ENCODE results near the gene TRIM66.

TRIM66 gene

DNA sequence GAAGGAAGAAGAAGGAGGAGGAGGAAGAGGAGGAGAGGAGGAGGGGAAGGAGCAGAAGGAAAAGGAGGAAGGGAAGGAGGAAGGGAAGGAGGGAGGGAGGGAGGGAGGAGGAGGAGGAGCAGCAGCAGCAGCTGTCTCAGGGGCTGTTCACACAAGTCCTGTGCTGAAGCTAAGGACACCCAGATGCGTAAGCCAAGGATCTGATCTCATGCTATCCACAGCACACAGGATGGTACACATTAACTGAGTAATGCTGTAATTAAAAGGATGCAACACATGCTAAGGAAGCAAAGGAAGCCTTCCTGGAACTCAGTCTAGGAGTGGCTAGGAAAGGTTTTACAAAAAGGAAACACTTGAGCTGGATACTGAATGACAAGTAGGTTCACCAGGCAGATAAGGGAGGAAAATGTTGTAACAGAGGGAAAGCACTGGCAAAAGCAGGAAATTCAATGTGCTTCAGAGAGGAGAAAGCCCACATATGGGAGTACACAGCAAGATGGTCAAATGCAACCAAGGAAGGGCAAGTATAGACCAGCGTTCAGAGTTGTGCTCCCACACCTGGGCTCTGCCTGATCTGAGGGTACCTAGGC, 32.0 kb downstream of the TRIM66 start:
- DNase-seq: no peak

DNA sequence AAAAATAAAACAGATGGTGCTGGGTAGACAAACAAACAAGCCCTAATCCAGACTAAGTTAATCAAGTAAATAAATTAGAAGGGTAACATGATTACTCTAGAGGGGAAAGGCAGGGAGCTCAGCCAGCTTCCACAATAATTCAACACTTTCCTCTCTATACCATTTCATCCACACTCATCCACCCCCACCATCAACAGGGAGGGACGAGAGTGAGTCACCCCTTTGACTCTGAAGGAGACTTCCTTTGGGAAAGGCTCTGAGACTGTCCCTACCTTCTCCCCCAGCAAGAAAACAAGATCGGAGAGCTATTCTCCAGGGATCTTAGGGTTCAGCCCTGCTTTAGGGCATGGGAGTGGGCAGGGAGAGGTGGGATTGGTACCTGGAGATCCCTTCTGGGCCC, 33.1 kb downstream of the TRIM66 start:
- DNase-seq: no peak

DNA sequence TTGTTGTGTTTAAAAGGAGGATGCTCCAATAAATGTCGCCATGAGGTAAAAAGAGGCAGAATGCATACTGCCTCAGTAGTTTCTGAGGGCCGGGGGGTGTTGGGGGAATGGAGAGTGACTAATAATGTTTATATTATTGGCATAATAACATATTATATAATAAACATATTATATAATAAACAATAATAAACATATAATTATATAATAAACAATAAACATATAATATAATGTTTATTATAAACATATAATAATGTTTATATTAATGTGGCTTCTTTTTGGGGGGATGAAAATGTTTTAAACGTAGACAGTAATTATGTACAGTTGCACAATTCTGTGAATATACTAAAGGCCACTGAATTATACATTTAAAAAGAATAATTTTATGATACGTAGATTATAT, 35.6 kb downstream of the TRIM66 start:
- no peak for DNase-seq

DNA sequence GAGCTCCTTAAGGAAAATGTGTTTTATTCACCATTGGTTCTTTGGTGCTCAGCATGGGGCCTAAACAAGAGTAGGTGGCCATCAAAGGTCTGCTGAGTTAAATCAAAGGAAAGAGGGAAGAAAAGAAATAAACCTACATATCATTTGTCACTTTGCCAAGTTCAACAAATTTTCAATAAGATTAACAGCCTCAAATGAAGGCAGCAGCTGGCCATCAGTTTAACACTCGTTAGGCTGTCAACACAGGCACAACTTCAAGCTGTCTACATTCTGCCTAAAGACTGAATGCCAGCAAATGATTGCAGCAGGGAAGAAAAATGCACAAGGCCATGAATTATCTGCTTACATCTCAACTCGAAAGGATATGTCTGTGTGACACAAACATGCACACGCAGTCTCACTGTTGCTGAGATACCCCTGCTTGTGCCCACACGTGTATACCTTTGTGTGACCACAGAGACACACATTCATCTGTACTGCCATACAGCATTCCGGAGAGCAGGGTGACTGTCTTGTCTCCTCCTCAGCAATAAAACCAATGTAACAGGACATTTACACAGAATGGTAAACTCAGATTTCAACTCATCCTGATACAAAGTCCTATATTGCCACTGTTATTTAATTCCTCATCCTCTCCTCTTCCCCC, 40.1 kb downstream of the TRIM66 start:
- DNase-seq: no peak

DNA sequence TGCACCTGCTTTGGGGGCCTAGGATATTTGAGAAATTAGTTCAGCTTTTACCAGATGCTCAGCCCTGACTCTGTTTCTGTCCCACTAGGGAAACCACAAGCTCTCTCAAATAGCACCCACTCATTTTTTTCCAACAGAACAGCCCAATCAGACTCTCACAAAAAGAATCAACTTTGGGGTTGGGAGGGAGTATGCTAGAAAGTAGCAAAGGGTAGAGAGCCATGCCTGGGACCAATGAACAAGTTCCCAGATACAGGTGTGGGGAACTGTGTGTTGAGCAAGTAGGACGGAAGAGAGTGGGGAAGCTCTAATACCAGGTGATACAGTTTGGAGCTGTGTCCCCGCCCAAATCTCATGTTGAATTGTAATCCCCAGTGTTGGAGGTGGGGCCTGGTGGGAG, 41.1 kb downstream of the TRIM66 start:
- no peak for DNase-seq

DNA sequence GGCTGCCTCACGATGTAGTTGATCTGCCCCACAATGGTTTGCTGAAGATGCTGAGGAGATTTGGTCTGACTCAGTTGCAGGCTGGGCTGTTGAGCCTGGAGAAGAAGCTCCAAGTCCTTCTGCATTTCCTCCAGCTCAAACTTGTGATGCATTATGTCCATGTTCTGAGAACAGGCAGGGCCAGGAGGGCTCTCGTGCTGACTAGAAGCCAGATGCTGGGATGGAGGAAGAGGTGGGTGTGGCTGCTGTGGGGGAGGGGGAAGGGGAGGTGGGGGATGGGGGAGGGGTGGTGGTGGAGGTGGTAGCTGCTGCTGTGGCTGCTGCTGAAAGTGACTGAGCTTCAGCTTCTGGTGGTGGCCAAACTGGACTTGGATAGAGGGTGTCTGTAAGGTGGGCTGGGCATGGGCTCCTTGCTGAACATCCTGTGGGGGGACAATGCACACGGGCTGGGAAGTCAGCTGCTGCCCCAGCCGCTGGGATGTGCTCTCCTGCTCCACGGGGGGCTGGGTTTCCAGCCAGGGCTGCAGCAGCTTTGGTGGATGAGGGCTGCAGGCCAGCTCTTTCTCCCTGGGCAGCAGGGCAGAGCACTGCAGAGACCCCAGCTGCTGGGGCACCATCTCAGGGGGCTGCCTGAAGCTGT, 42.1 kb downstream of the TRIM66 start:
- DNase-seq: no peak

DNA sequence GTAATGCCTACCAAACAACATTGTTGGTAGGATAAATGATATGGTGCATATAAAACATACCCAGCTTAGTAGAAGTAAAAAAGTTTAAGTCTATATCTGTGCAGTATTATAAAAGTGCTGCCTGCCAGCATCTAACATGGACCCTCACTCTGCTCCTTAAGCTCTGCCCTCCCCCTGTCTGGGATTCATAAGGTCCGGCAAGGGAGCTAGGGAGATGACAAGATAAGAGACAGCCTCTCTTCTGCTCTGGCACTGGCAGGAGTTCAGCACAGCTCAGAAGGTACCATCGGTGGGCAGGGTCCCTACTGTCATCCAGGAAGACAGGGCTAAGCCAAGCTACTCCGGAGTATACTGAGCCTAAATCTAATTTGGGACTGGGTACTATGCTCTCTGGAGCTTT, 42.8 kb downstream of the TRIM66 start:
- DNase-seq: no peak

DNA sequence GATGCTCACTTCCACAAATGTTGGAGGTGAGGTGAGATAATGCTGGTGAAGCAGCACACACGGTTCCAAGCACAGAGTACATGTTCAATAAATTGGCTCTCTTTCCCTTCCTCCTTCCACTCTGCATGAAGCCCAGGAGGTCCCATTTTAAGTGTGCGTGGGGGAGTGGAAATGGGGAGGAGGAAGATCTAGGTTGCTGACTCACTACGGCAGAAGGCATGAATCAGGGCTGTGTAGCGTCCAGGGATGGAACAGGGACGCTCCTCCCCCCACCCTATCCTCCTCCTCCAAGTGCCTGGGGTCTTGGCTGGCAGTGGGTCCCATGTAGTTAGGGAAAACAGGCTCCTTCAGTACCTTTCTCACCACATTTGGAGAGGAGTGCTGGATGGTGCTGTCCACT, 44.2 kb downstream of the TRIM66 start:
- DNase-seq: no peak

DNA sequence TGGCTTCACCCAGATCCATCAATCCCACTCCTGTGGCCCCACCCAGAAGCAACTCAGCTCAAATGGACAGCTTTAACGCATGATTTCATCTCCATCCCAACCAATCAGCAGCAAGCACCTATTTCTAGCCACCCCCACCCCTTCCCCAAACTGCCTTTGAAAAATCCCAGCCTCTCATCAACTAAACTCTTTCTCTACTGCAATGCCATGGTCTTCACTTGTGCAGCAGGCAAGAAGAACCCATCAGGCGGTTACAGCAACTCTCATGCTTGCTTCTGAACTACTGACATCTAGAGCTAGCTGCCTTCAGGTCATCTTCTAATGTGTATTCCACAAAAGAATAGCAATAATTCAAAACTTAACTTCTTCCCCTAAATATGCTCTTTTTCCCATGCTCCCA, 46.3 kb downstream of the TRIM66 start:
- DNase-seq: no peak

DNA sequence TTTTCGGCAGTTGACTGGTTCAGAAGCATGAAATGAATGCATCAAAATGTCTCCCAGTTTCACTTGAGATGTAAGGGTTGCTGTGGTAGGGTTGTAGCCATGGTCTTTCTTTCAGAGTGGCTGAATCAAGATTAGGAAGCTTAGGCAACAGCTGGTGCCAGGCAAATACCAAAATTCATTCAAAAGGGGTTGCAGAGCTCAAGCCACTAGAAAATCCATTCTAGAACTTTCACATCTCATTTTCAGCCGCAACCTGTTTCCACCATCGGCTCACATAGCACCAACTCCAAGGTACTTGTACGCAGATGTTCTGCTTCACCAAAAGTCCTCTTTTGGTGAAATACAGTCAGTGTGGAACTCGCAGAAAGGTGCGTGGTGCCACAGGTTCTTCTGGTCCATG, 48.0 kb downstream of the TRIM66 start:
- no peak for DNase-seq

DNA sequence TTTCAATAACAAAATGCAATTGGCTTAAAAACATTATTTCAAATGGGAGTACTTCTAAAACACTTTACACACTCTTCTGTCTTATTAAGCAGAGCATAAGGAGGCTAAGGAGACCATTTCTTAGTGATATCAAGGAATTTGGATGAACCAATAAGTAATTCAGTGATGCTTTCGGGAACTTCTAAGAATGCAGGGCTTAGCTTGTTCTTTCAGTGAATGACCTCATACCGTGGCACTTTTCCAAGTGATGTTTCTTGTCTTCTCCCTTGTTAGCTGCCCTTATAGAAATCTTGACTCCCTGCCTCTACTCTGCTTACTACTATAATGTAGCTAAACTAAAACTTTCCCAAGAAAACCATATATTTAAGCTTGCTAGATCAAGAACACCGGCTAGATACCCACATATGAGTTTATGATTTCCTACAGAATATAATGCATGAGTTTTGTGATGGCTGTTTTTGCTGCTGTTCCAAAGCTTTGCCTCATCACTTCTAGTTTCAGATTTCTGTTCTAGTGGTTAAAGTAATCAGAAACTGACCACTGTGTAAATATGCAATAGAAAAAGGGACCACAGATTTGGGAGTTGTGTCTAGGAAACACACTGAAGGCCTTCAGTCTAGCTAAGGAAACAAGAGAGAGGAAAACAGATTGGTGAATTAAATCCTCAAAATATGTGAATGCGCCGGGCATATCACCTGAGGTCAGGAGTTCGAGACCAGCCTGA, 50.9 kb downstream of the TRIM66 start:
- no peak for DNase-seq

DNA sequence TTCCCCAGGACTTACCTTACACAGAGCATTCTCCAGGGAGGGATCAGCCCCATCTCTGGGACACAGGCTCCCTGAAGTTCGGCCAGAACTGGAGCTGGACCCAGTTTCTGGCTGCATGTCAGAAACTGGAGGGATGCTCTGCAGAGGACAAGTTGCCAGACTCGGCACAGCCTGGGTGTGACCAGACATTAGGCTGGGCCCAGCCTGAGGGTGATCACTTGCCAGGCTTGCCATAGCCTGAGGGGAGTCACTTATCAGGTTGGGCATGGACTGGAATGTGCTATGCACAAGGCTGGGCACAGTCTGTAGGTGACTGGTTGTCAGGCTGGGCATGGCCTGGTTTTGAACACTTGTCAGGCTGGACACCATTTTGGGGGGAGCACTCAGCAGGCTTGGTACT, 57.8 kb downstream of the TRIM66 start:
- DNase-seq: no peak

DNA sequence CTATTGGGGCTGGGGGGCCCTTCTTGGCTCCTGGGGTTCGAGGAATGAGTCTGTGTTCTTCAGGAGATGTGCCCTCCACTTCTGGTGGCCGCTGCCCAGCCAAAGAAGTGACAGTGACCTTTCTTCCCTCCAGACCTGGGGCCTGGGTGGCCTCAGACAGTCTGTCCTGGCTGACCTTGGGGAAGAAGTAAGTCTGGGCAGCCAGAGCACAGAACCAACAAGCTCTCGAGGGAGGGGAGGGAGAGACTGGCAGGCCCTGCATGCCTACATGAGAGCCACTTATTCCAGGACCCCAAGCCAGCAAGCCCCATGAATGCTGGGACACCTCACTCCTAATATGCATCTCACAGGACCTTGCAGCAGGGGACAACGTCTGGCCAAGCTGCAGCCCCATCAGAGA, 61.3 kb downstream of the TRIM66 start:
- no peak for DNase-seq

DNA sequence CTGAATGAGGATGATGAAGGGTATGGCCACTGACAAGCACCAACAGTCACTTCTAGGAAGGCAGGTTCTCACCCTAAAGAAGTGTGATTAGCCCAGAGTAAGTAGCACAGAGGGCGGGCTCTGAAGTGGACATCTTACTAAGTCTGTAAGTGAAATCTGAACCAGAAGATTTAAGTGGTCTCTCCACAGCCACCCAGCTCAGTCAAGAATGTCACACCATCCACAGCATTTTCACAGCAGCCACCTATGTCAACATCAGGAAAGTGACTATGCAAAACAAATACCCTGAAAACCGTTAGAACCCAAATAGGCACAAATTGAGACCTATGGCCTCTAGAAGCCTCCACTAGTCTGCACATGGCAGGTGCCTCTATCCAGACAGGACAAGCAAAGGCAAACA, 65.4 kb downstream of the TRIM66 start:
- no peak for DNase-seq

DNA sequence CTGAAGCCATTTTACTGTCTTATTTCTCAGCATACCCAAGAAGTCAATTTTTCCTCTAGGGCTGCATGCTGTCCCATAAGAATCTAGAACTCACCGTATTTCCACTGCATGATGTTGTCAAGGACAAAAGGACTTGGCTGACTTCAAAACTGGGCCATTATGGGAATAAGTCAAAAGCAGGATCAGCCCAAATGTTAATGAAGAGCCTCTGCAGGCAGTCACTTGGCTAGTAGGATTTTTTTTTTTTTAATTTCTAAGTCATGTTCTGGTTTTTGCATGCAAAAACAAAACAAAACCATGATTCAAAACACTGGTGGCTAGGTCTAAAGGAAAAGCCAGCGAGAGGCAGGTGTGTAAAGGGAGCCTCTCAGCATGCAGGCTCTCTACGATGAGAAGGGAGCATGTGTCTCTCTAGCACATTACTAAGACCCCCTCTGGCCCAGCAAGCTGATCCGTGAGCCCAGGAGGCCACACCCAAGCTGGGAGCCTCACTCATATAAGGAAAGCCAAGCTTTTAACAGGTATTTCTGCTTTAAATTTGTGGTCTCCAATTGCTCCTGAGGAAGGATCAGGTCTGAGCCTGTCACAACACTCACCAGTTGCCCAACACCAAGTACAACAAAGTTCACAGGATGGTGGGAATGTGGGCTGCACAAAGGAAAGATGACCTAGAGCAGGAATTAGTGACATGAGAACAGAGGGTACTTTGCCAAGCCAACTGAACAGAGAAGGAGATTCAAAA, 67.0 kb downstream of the TRIM66 start:
- no peak for DNase-seq

DNA sequence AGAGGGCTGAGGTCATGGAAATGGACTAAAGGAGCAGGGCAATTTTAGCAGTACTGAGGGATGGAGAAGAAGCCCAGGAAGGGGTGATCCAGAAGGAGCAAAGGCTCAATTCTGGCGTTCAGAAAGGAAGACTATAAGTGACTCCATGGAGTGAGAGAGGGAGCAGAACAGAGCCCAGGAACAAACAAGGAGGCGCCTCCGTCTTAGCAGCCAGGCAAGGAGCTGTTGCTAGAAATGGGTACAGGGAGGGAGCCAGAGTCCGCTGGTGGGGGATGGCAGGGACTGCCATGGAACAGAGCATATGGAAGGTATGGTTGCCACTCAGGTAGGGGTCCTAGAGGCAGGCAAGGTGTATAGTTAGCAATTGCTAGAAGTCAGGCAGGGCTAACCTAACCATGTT, 68.0 kb downstream of the TRIM66 start:
- no peak for DNase-seq

DNA sequence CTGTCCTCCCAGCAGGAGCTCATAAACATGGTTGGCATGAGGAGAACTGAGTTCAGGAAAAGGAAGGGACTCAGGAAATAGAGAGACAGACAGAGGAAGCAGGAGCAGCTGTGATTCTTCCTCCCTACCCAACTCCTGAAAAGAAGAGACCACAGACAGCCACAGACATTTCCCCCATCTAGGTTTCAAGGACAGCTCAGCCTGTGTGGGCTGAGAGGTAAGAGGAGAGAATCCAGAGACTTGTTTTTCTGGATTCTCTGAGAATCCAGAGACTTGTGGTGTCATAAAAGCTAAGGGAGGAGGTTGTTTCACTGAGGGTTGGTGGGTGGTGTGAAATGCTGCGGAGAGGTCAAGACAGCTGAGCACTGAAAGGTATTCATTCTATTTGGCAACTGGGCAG, 69.4 kb downstream of the TRIM66 start:
- DNase-seq: no peak

DNA sequence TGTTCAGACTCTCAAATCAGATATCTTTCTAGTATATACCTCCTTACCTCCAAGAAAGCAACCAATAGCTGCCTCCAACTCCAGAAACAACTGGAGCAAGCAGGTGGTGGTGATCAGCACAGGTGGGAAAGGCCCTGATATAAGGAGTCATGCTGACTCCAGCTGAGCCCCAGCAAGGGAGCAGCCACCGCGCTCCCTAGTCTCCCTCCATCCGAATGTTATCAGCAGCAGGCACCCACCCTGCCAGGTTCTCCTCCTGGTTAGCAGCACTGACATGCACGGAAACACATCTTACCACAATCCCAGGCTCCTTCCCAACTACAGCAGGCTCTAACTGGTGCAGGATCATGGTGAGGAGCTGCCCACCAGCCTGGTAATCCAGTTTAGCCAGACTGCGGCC, 69.9 kb downstream of the TRIM66 start:
- no peak for DNase-seq

DNA sequence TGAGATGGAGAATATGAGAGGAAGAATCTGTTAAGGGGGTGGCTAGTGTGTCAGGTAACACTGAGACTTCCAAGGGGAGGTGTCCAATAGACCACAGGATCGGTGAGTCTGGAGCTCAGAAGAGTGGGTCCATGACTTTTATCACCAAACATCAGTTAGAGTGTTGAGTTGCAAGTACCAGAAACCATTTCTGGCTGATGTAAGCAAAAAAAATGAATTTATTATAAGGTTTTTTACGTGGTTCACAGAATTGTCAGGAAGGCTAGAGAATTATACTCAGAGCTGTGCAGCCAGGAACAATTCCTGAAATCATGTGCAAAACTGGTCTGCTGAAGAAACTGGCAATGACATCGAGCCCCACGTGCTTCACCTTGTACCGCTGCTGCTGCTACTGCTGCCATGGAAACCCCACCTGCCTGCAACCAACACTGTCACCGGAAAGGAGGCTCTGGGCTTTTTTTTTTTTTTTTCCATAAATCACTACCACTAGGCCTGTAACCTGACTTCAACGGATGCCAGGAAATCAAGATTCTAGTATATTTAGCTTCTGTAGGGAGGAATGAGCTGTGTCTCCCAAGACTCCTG, 71.8 kb downstream of the TRIM66 start:
- DNase-seq: no peak

DNA sequence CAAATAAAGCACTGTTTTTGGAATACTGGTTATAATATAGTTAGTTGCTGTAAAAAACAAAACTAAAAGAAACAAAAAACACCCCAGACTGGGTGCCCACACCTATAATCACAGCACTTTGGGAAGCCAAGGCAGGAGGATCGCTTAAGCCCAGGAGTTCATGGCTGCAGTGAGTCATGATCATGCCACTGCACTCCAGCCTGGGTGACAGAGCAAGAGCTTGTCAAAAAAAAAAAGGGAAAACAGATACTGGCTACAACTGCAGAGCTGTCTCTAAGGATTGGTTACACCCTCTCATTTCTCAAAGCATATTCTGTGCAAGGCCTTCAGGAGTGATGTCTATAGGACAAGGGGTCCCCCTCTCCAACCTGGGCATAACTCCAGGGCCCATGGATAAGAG, 73.8 kb downstream of the TRIM66 start:
- DNase-seq: no peak

DNA sequence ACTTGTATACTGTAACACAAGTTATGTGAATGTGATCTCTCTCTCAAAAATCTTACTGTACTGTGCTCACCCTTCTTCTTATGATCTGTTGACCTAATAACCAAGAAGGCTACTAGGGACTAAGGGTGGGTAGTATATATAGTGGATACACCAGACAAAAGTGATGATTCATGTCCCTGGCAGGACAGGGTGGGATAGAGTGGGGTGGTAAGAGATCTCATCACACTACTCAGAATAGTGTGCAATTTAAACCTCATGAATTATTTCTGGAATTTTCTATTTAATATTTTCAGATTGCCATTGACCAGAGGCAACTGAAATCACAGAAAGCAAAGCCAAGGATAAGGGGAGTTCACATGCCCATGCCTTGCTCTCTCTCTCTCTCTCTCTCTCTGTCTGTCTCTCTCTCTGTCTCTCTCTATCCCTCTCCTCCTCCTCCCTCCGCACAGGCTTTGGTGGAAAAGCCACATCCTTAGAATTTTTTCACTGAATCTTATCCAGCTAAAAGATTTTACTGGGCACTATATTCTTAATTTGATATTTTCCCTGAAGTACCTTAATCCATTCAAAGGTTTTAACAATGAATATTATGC, 76.4 kb downstream of the TRIM66 start:
- no peak for DNase-seq

DNA sequence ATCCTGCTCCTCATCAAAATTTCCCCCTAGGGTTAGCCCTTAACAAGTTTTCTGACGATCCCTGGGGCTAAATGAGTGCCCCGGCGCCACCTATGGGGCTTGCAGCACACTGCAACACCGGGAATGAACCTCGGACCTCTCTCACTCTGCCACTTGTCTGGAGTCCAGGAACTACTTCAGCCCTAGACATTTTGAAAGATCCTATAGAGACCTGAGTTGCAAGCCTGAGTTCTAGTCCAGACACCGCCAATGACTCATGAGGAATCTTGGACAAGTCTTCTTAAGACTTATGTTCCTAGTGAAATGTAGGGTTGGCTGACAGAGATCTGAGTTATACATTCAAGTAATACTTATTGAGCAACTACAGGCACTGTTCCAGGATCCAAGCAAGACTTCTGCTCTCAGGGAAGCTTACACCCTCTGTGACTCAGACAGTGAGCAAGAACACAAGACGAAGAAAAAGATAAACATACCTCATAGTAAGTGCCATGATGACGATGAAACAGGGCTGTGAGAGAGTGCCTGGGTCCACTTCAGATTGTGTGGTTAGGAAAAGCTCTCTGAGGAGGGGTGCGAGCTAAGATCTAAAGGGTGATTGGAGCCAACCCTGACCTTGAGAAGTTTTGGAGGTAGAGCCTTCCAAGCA, 78.3 kb downstream of the TRIM66 start:
- no peak for DNase-seq
